ENCODE results near the gene MTHFSD.
A peak's percentile ranks its signal among the peaks of the same experiment; 100 is the strongest.

GRCh38 chr16:86519649-86520316, 35.3 kb downstream of the MTHFSD start:
- TF ChIP-seq CTCF (IDR thresholded peaks at IDR 0.05) (peak; percentile 95), ZFX (IDR thresholded peaks at IDR 0.05; ENCODE audit: borderline replicate concordance) (no peak)

Measured in 22Rv1 (cell line).